ENCODE results near the gene MRPL12.

The MRPL12 gene

GRCh38 chr17:81702934-81703746 is at the start of gene MRPL12:
MRPL12 (plus strand) TSS chr17:81703367; CDS start chr17:81703502, 135 bp downstream.
- peaks cover 61% of the 10 kb centered on the region for H3K36me3 ChIP-seq (ENCODE audit: insufficient read depth, low read depth, low read length)
- peak within 1 kb of the TSS; percentile 81 for H3K27ac ChIP-seq (ENCODE audit: low read length)
- H3K4me3 ChIP-seq (ENCODE audit: low read length): peak within 1 kb of the TSS; percentile 97
- no peaks in the 10 kb centered on the region for H3K9me3 ChIP-seq (ENCODE audit: insufficient read depth, low read depth, low read length)
- no peaks in the 10 kb centered on the region; the same call in 1 of the 2 replicates for H3K4me1 ChIP-seq (ENCODE audit: insufficient read depth, low read length)
- H3K27me3 ChIP-seq (ENCODE audit: insufficient read depth, low read length): no peaks in the 10 kb centered on the region
- peak within 1 kb of the TSS; percentile 96 for H3K9ac ChIP-seq (ENCODE audit: low read depth, low read length)

- Histone ChIP-seq H3K27me3 (ENCODE audit: insufficient read depth, low read length) (no peaks in the 10 kb centered on the region), H3K9ac (ENCODE audit: low read depth, low read length) (no peak overlapping the region), H3K36me3 (ENCODE audit: insufficient read depth, low read depth, low read length) (no peaks in the 10 kb centered on the region), H3K9me3 (ENCODE audit: insufficient read depth, low read depth, low read length) (no peaks in the 10 kb centered on the region), H3K4me3 (ENCODE audit: low read length) (no peak overlapping the region), H3K27ac (ENCODE audit: low read length) (no peak overlapping the region), H3K4me1 (ENCODE audit: insufficient read depth, low read length) (peaks cover 7% of the 10 kb centered on the region; the same call in 1 of the 2 replicates)
These were observed 47.6 kb upstream of the MRPL12 start for GRCh38 chr17:81655378-81656117.

GRCh38 chr17:81656118-81656743 is 46.9 kb upstream of the MRPL12 start, which contains the start of gene PDE6G:
PDE6G (minus strand) TSS chr17:81656542; CDS start chr17:81653305, 3,237 bp downstream.
- Histone ChIP-seq H3K4me3 (ENCODE audit: low read length) (no peak within 1 kb of the TSS), H3K9ac (ENCODE audit: low read depth, low read length) (no peak within 1 kb of the TSS), H3K9me3 (ENCODE audit: insufficient read depth, low read depth, low read length) (no peaks in the 10 kb centered on the region), H3K36me3 (ENCODE audit: insufficient read depth, low read depth, low read length) (no peaks in the 10 kb centered on the region), H3K27ac (ENCODE audit: low read length) (no peak within 1 kb of the TSS), H3K4me1 (ENCODE audit: insufficient read depth, low read length) (peaks cover 7% of the 10 kb centered on the region; the same call in 1 of the 2 replicates), H3K27me3 (ENCODE audit: insufficient read depth, low read length) (no peaks in the 10 kb centered on the region)

- Histone ChIP-seq H3K4me1 (ENCODE audit: insufficient read depth, low read length) (peaks cover 7% of the 10 kb centered on the region; the same call in 1 of the 2 replicates), H3K9ac (ENCODE audit: low read depth, low read length) (no peak overlapping the region), H3K27ac (ENCODE audit: low read length) (no peak overlapping the region), H3K9me3 (ENCODE audit: insufficient read depth, low read depth, low read length) (no peaks in the 10 kb centered on the region), H3K4me3 (ENCODE audit: low read length) (no peak overlapping the region), H3K36me3 (ENCODE audit: insufficient read depth, low read depth, low read length) (no peaks in the 10 kb centered on the region), H3K27me3 (ENCODE audit: insufficient read depth, low read length) (no peaks in the 10 kb centered on the region)
These were observed 46.3 kb upstream of the MRPL12 start for GRCh38 chr17:81656835-81657234.

DNA sequence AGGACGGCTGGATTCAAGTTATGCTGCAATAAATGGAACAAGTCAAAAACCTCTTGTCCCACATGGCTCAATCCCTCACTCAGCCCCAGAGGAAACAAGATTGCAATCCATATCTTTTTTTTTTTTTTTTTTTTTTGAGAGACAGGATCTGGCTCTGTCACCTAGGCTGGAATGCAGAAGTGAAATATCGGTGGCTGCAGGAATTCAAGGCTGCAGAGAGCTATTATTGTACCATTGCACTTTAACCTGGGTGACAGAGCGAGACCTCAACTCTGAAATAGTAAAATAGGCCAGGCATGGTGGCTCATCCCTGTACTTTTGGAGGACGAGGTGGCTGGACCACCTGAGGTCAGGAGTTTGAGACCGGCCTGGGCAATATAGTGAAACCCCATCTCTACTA is 44.1 kb upstream of the MRPL12 start:
- no peaks in the 10 kb centered on the region for H3K36me3 ChIP-seq (ENCODE audit: insufficient read depth, low read depth, low read length)
- no peak overlapping the region for H3K4me3 ChIP-seq (ENCODE audit: low read length)
- no peaks in the 10 kb centered on the region for H3K27me3 ChIP-seq (ENCODE audit: insufficient read depth, low read length)
- H3K27ac ChIP-seq (ENCODE audit: low read length): no peak overlapping the region
- no peaks in the 10 kb centered on the region for H3K9me3 ChIP-seq (ENCODE audit: insufficient read depth, low read depth, low read length)
- no peak overlapping the region for H3K9ac ChIP-seq (ENCODE audit: low read depth, low read length)
- H3K4me1 ChIP-seq (ENCODE audit: insufficient read depth, low read length): no peaks in the 10 kb centered on the region

GRCh38 chr17:81660441-81660840 is 42.7 kb upstream of the MRPL12 start:
- H3K4me1 ChIP-seq (ENCODE audit: insufficient read depth, low read length): no peaks in the 10 kb centered on the region
- H3K9me3 ChIP-seq (ENCODE audit: insufficient read depth, low read depth, low read length): no peaks in the 10 kb centered on the region
- H3K27ac ChIP-seq (ENCODE audit: low read length): no peak overlapping the region
- no peaks in the 10 kb centered on the region for H3K27me3 ChIP-seq (ENCODE audit: insufficient read depth, low read length)
- H3K4me3 ChIP-seq (ENCODE audit: low read length): no peak overlapping the region
- peaks cover 5% of the 10 kb centered on the region; the same call in 1 of the 2 replicates for H3K36me3 ChIP-seq (ENCODE audit: insufficient read depth, low read depth, low read length)
- H3K9ac ChIP-seq (ENCODE audit: low read depth, low read length): no peak overlapping the region

- Histone ChIP-seq H3K27me3 (ENCODE audit: insufficient read depth, low read length) (no peaks in the 10 kb centered on the region), H3K4me3 (ENCODE audit: low read length) (no peak overlapping the region), H3K36me3 (ENCODE audit: insufficient read depth, low read depth, low read length) (peaks cover 5% of the 10 kb centered on the region; the same call in 1 of the 2 replicates), H3K9me3 (ENCODE audit: insufficient read depth, low read depth, low read length) (no peaks in the 10 kb centered on the region), H3K9ac (ENCODE audit: low read depth, low read length) (no peak overlapping the region), H3K27ac (ENCODE audit: low read length) (no peak overlapping the region), H3K4me1 (ENCODE audit: insufficient read depth, low read length) (no peaks in the 10 kb centered on the region)
These were observed 41.2 kb upstream of the MRPL12 start for GRCh38 chr17:81662002-81662401.

GRCh38 chr17:81664051-81664470 is 39.1 kb upstream of the MRPL12 start:
- Histone ChIP-seq H3K4me3 (ENCODE audit: low read length) (no peak overlapping the region), H3K4me1 (ENCODE audit: insufficient read depth, low read length) (no peaks in the 10 kb centered on the region), H3K27me3 (ENCODE audit: insufficient read depth, low read length) (no peaks in the 10 kb centered on the region), H3K9me3 (ENCODE audit: insufficient read depth, low read depth, low read length) (no peaks in the 10 kb centered on the region), H3K36me3 (ENCODE audit: insufficient read depth, low read depth, low read length) (peaks cover 16% of the 10 kb centered on the region), H3K27ac (ENCODE audit: low read length) (no peak overlapping the region), H3K9ac (ENCODE audit: low read depth, low read length) (no peak overlapping the region)

DNA sequence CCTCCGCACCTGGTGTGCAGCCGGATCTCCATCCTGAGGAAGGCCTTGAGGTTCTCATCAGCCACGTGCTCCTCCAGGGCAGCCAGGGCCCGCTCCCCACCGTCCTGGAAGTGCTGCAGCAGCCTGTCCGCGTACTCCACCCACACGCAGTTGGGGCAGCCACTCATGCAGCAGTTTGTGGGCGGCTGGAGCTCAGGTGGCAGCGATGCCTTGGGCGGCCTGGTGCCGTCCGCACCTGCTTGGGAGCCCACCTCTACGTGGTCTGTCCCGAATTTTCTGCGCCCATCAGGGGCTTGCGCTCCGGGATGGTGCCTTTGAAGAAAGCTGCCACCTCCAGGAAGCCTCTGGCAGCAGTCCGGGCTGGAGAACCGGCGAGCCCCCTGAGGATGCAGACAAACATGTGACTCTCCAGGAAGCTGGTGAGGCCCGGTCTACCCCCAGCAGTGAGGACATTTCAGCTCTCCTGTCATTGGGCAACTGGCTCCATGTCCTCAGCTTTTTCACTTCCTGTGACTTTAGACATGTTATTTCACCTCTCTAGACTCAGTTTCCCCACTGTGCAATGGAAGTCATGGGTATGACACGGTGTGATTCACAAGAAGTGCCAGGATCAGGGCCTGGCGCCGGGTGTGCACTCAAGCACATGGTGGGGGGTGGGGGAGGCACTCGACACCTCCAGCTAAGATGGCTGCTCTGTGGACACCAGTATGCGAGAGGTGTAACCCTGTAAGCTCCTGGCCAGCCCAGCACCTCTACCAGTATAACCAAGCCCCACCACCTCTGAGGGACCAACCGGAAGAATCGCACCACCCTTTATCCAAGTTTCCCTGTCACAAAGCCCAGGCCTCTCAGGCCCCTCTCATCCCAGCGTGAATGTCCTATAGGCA is 37.7 kb upstream of the MRPL12 start:
- H3K27me3 ChIP-seq (ENCODE audit: insufficient read depth, low read length): no peaks in the 10 kb centered on the region
- no peaks in the 10 kb centered on the region for H3K4me1 ChIP-seq (ENCODE audit: insufficient read depth, low read length)
- peaks cover 30% of the 10 kb centered on the region for H3K36me3 ChIP-seq (ENCODE audit: insufficient read depth, low read depth, low read length)
- peak overlapping the region; percentile 30 for H3K27ac ChIP-seq (ENCODE audit: low read length)
- peak overlapping the region; percentile 93 for H3K9ac ChIP-seq (ENCODE audit: low read depth, low read length)
- H3K9me3 ChIP-seq (ENCODE audit: insufficient read depth, low read depth, low read length): no peaks in the 10 kb centered on the region
- H3K4me3 ChIP-seq (ENCODE audit: low read length): peak overlapping the region; percentile 96

GRCh38 chr17:81666092-81666341 is 37.1 kb upstream of the MRPL12 start:
- no peaks in the 10 kb centered on the region for H3K4me1 ChIP-seq (ENCODE audit: insufficient read depth, low read length)
- H3K27me3 ChIP-seq (ENCODE audit: insufficient read depth, low read length): no peaks in the 10 kb centered on the region
- peaks cover 36% of the 10 kb centered on the region for H3K36me3 ChIP-seq (ENCODE audit: insufficient read depth, low read depth, low read length)
- peak overlapping the region; percentile 93 for H3K9ac ChIP-seq (ENCODE audit: low read depth, low read length)
- peak overlapping the region; percentile 30 for H3K27ac ChIP-seq (ENCODE audit: low read length)
- H3K4me3 ChIP-seq (ENCODE audit: low read length): peak overlapping the region; percentile 96
- H3K9me3 ChIP-seq (ENCODE audit: insufficient read depth, low read depth, low read length): no peaks in the 10 kb centered on the region

Measured in iPS-20b (cell line).